ENCODE measurements around the gene LGALS9. TPM values are rescaled to one million over a fixed set of nuclear protein-coding genes. Genes with fewer than 3 reads are reported as not detected.

Gene LGALS9
- total and polyA plus RNA-seq, 9 of the 15 experiments (the other 6 are each of a cell fraction or from before 2014, with no cell fraction given), result 0.45 to 6.9 (median 2.8) TPM

DNA sequence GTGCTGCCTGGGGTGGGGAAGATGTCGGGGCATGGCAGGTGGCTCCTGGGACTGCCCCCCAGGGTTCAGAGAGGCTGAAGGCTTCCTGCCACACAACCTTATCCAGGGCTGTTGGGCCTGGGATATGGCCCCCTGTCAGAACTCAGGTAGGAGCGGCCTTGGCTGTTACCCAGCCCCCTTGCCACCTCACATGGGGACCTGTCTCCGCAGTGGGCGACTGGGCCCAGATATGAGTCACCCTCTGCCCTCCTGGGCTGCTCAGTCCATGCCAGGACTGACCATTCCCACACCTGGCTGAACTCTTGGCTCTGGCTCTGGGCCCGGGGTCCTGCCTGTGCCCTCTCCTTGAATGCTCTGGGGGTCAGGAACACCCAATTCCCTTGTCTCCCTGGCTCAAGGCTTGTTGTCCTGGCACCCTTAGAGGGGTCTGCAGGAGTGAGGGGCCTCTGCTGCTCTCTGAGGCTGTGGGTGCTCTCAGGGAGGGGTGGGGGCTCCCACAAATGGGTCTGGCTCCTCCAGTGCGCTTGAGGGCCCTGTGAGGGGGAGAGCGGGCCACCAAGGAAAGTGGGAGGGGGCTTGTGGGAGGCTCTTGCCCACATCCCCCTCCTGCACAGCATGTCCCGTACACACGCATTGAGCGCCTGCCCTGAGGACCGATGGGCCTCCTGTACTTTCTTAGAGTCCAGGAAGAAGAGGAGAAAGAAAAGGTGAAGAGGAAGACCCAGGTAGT is 36.0 kb downstream of the LGALS9 start:
- DNase-seq (ENCODE audit: extremely low read depth in 1 of 4, low spot score in 3 of 4), result no peak
- CTCF ChIA-PET (ENCODE audit: low intra/inter-chr PET ratio), result no interaction called here
- FAIRE-seq, result no peak
- H3K4me3 ChIP-seq, result no peak overlapping the region
- no peaks in the 10 kb centered on the region for H4K20me1 ChIP-seq (replicated peaks; ENCODE audit: control insufficient read depth, insufficient read depth, low read length)
- intact Hi-C loops (cut with micrococcal nuclease) (no loop called here), in situ Hi-C loops (cut with MboI) (loop anchor here (10.0 kb wide), 1 partner anchor 78 kb away; no protein-coding TSS in a partner anchor)
- H3K9me1 ChIP-seq (ENCODE audit: control insufficient read depth, insufficient read depth, low read length), result no peaks in the 10 kb centered on the region
- H3K4me2 ChIP-seq (ENCODE audit: insufficient read depth, low read length), result no peak overlapping the region
- 1% methylated on average over 9 of the region's 11 CpGs for WGBS (ENCODE audit: insufficient coverage, low coverage, missing lambda C conversion rate)
- no peak overlapping the region for H3K9ac ChIP-seq (ENCODE audit: insufficient read depth in 1 of 2, low read depth in 2 of 2, low read length in 2 of 2)
- no peaks in the 10 kb centered on the region for H3K79me2 ChIP-seq (ENCODE audit: control insufficient read depth, insufficient read depth, low read length)
- ATAC-seq, result no peak
- POLR2A ChIA-PET, result no interaction called here
- no peak overlapping the region for H2AFZ ChIP-seq (ENCODE audit: low read depth, low read length)
- H3K9me3 ChIP-seq (replicated peaks; ENCODE audit: control insufficient read depth, insufficient read depth, low read depth, low read length), result no peaks in the 10 kb centered on the region
- no peak overlapping the region for H3K27ac ChIP-seq (ENCODE audit: extremely low read depth, low read depth, low read length)
- H3K27me3 ChIP-seq (ENCODE audit: control insufficient read depth in 2 of 2, insufficient read depth in 2 of 2, low read length in 2 of 2), result peaks cover 0 to 29% of the 10 kb centered on the region in 2 experiments; a peak in 3 of 5 replicates
- H3K36me3 ChIP-seq (ENCODE audit: control insufficient read depth, insufficient read depth, low read length), result no peaks in the 10 kb centered on the region
- H3K4me1 ChIP-seq (replicated peaks in 1 of 2; ENCODE audit: control insufficient read depth in 2 of 2, insufficient read depth in 2 of 2, low read length in 2 of 2), result no peaks in the 10 kb centered on the region
- no TSS peak for BruUV-seq (replicated peaks)
- no peak for TF ChIP-seq FUS (optimal IDR thresholded peaks at IDR 0.05; ENCODE audit: low read depth, low read length)
- TF ChIP-seq MCM2 (IDR thresholded peaks at IDR 0.05; ENCODE audit: low read depth), result no peak
- TF ChIP-seq FOXJ2 (tag; IDR thresholded peaks at IDR 0.05), result no peak
- no peak for TF ChIP-seq SNIP1 (IDR thresholded peaks at IDR 0.05; ENCODE audit: low read depth)
- TF ChIP-seq ZNF23 (CRISPR knock-in tag; IDR thresholded peaks at IDR 0.05), result no peak
- no peak for TF ChIP-seq SMARCA5 (IDR thresholded peaks at IDR 0.05)
- no peak for TF ChIP-seq SUPT5H (IDR thresholded peaks at IDR 0.05)
